Suppressor macrophage (primary cell): ENCODE measurements around the gene JDP2.
A peak's percentile ranks its signal among the peaks of the same experiment; 100 is the strongest.

Source experiments
- DNase-seq, 4 experiments: peaks; one replicate each; pipeline ENCODE4 v3.0.0-alpha.2; 2020 to 2022

The JDP2 gene

GRCh38 chr14:75486318-75486717 is 58.5 kb downstream of the JDP2 start:
- DNase-seq: no peak

- no peak for DNase-seq
Observed at GRCh38 chr14:75487155-75487671, 59.4 kb downstream of the JDP2 start.

GRCh38 chr14:75489480-75489837 is 61.6 kb downstream of the JDP2 start:
- no peak for DNase-seq

GRCh38 chr14:75491376-75491978 is 63.7 kb downstream of the JDP2 start:
- DNase-seq: no peak

GRCh38 chr14:75492832-75493591 is 65.2 kb downstream of the JDP2 start:
- DNase-seq: no peak

- no peak for DNase-seq
Observed at GRCh38 chr14:75493592-75494087, 65.8 kb downstream of the JDP2 start.

- DNase-seq: peak in 3 of 4 experiments; percentile 18 to 47 (median 22)
Observed at GRCh38 chr14:75494896-75495295, 67.1 kb downstream of the JDP2 start.

GRCh38 chr14:75495399-75495798 is 67.6 kb downstream of the JDP2 start:
- DNase-seq: no peak

- peak; percentile 41 to 68 (median 51) for DNase-seq
Observed at GRCh38 chr14:75495882-75496281, 68.1 kb downstream of the JDP2 start.

- DNase-seq: peak in 3 of 4 experiments; percentile 16 to 44 (median 22)
Observed at GRCh38 chr14:75496755-75497154, 68.9 kb downstream of the JDP2 start.

GRCh38 chr14:75497191-75497590 is 69.4 kb downstream of the JDP2 start:
- DNase-seq: peak; percentile 73 to 85 (median 84)

- no peak for DNase-seq
Observed at GRCh38 chr14:75497701-75498100, 69.9 kb downstream of the JDP2 start.

- no peak for DNase-seq
Observed at GRCh38 chr14:75499084-75499875, 71.5 kb downstream of the JDP2 start.

GRCh38 chr14:75501080-75501479 is 73.3 kb downstream of the JDP2 start:
- DNase-seq: no peak

GRCh38 chr14:75504411-75504810 is 76.6 kb downstream of the JDP2 start:
- DNase-seq: no peak

GRCh38 chr14:75506930-75507329 is 79.1 kb downstream of the JDP2 start:
- no peak for DNase-seq

- DNase-seq: no peak
Observed at GRCh38 chr14:75510547-75510946, 82.7 kb downstream of the JDP2 start.

GRCh38 chr14:75511201-75511600 is 83.4 kb downstream of the JDP2 start:
- no peak for DNase-seq

- no peak for DNase-seq
Observed at GRCh38 chr14:75513911-75514672, 86.3 kb downstream of the JDP2 start.

- peak; percentile 56 to 73 (median 66) for DNase-seq
Observed at GRCh38 chr14:75514673-75515628, 87.1 kb downstream of the JDP2 start.

GRCh38 chr14:75515629-75515996 is 87.8 kb downstream of the JDP2 start:
- peak; percentile 43 to 70 (median 64) for DNase-seq
